HCT116 (cell line): ENCODE results near the gene ANKRD23.

ENCODE experiments used
- CEBPB ChIP-seq: IDR thresholded peaks from 2 replicates; pipeline ENCODE4 v1.6.1; 2012; ENCODE audit warnings: low read depth
- CTCF ChIP-seq, 3 experiments: fragments of 200-600 bp in 1 of 3; sonication (generic) in 1 of 3; IDR thresholded peaks in 2 of 3; conservative IDR thresholded peaks in 1 of 3; 2 replicates each; pipeline ENCODE4 v1.5.1; 2012 to 2017; ENCODE audit warnings: low read depth in 2 of 3, low read length in 2 of 3, antibody characterized with exemption in 1 of 3, borderline replicate concordance in 1 of 3, control low read depth in 1 of 3, mild to moderate bottlenecking in 1 of 3, mixed read lengths in 1 of 3, mixed run types in 1 of 3, moderate library complexity in 1 of 3; ENCODE audit not compliant: insufficient read depth in 1 of 3
- EGR1 ChIP-seq: IDR thresholded peaks from 2 replicates; pipeline ENCODE4 v1.6.1; 2012; ENCODE audit warnings: low read depth
- POLR2A ChIP-seq: IDR thresholded peaks from 2 replicates; pipeline ENCODE4 v1.7.0; 2011; ENCODE audit warnings: borderline replicate concordance; ENCODE audit not compliant: insufficient read depth, insufficient read length; ENCODE audit errors: extremely low read depth
- RAD21 ChIP-seq: IDR thresholded peaks from 2 replicates; pipeline ENCODE4 v1.6.1; 2012; ENCODE audit warnings: low read depth, mild to moderate bottlenecking
- SP1 ChIP-seq: IDR thresholded peaks from 2 replicates; pipeline ENCODE4 v1.6.1; 2012; ENCODE audit warnings: low read depth
- YY1 ChIP-seq: IDR thresholded peaks from 2 replicates; pipeline ENCODE4 v1.6.1; 2011; ENCODE audit warnings: low read length, low read depth, moderate library complexity, mild to moderate bottlenecking; ENCODE audit not compliant: insufficient replicate concordance; ENCODE audit errors: extremely low read depth
- TF ChIP-seq, protein P1 (sequence below): IDR thresholded peaks from 2 replicates; pipeline ENCODE4 v1.6.1; 2012; ENCODE audit warnings: low read depth

DNA sequence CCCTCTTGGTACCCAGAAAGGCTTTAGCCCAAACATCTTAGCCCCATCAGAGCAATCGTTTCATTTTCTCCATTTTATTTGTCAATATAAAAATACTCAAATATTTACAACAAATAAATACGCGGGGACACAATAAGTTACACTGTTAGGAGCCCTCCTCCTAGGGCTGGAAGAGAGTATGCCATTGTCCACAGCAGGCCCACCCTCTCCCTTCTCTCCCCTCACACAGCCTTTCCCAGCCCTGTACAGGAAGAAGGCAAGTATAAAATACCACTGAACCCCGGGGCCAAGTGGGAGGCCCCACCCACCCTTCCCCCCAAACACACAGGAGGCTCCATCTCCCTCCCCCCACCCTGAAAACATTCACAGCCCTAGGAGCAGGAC lies 15.9 kb upstream of the ANKRD23 start:
- TF ChIP-seq CTCF (IDR thresholded peaks at IDR 0.05 in 2 of 3, conservative IDR thresholded peaks at IDR 0.05 in 1 of 3; ENCODE audit: borderline replicate concordance in 1 of 3, insufficient read depth in 1 of 3, low read depth in 2 of 3, low read length in 2 of 3) (no peak), POLR2A (no peak), CEBPB (no peak), RAD21 (no peak), SP1 (no peak), EGR1 (no peak), YY1 (no peak)
- TF ChIP-seq, protein P1, sequence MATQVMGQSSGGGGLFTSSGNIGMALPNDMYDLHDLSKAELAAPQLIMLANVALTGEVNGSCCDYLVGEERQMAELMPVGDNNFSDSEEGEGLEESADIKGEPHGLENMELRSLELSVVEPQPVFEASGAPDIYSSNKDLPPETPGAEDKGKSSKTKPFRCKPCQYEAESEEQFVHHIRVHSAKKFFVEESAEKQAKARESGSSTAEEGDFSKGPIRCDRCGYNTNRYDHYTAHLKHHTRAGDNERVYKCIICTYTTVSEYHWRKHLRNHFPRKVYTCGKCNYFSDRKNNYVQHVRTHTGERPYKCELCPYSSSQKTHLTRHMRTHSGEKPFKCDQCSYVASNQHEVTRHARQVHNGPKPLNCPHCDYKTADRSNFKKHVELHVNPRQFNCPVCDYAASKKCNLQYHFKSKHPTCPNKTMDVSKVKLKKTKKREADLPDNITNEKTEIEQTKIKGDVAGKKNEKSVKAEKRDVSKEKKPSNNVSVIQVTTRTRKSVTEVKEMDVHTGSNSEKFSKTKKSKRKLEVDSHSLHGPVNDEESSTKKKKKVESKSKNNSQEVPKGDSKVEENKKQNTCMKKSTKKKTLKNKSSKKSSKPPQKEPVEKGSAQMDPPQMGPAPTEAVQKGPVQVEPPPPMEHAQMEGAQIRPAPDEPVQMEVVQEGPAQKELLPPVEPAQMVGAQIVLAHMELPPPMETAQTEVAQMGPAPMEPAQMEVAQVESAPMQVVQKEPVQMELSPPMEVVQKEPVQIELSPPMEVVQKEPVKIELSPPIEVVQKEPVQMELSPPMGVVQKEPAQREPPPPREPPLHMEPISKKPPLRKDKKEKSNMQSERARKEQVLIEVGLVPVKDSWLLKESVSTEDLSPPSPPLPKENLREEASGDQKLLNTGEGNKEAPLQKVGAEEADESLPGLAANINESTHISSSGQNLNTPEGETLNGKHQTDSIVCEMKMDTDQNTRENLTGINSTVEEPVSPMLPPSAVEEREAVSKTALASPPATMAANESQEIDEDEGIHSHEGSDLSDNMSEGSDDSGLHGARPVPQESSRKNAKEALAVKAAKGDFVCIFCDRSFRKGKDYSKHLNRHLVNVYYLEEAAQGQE, result no peak
